RPMI7951 (cell line): ENCODE results near the gene GRIP1. TPM values are rescaled to one million over a fixed set of nuclear protein-coding genes. Genes with fewer than 3 reads are reported as not detected.

Experiments
- DNase-seq: peaks from one replicate; pipeline ENCODE4 v3.0.0-alpha.2; 2012; ENCODE audit warnings: low read depth
- total RNA-seq: library from RNA; depleted of rRNA; stranded (reverse); fragments of >200 nt; shearing (Covaris generic); gene quantifications from 2 replicates; pipeline ENCODE4 v1.2.3, GENCODE V29; 2014

The GRIP1 gene
- total RNA-seq, 1 experiment from 2014 or later, result not detected

GRCh38 chr12:66647034-66647691, 31.7 kb downstream of the GRIP1 start:
- DNase-seq, result peak; percentile 93

GRCh38 chr12:66644151-66644550, 34.7 kb downstream of the GRIP1 start:
- DNase-seq, result no peak

- DNase-seq, result no peak
Measured at GRCh38 chr12:66640691-66641460, 38.0 kb downstream of the GRIP1 start.

- DNase-seq, result no peak
Measured at GRCh38 chr12:66638666-66639065, 40.2 kb downstream of the GRIP1 start.

GRCh38 chr12:66637699-66638301, 41.1 kb downstream of the GRIP1 start:
- DNase-seq, result no peak

GRCh38 chr12:66636771-66637170, 42.1 kb downstream of the GRIP1 start:
- no peak for DNase-seq

- DNase-seq, result peak; percentile 22
Measured at GRCh38 chr12:66633676-66634075, 45.2 kb downstream of the GRIP1 start.

GRCh38 chr12:66629138-66629870, 49.6 kb downstream of the GRIP1 start:
- no peak for DNase-seq

- no peak for DNase-seq
Measured at GRCh38 chr12:66627988-66628317, 50.9 kb downstream of the GRIP1 start.

- DNase-seq, result no peak
Measured at GRCh38 chr12:66627270-66627987, 51.4 kb downstream of the GRIP1 start.

GRCh38 chr12:66624806-66625205, 54.1 kb downstream of the GRIP1 start:
- DNase-seq, result no peak

- DNase-seq, result no peak
Measured at GRCh38 chr12:66623455-66623854, 55.4 kb downstream of the GRIP1 start.

- DNase-seq, result no peak
Measured at GRCh38 chr12:66620688-66621087, 58.2 kb downstream of the GRIP1 start.

- DNase-seq, result no peak
Measured at GRCh38 chr12:66620026-66620425, 58.9 kb downstream of the GRIP1 start.

- DNase-seq, result no peak
Measured at GRCh38 chr12:66617991-66618390, 60.9 kb downstream of the GRIP1 start.

GRCh38 chr12:66612090-66612775, 66.6 kb downstream of the GRIP1 start:
- DNase-seq, result no peak

GRCh38 chr12:66607147-66607546, 71.7 kb downstream of the GRIP1 start:
- no peak for DNase-seq

GRCh38 chr12:66605293-66605692, 73.6 kb downstream of the GRIP1 start:
- DNase-seq, result no peak

- DNase-seq, result no peak
Measured at GRCh38 chr12:66603981-66604479, 74.8 kb downstream of the GRIP1 start.

- no peak for DNase-seq
Measured at GRCh38 chr12:66603461-66603860, 75.4 kb downstream of the GRIP1 start.
